CD14-positive monocyte (primary cell): ENCODE measurements around the gene GOLGA2. TPM values are rescaled to one million over a fixed set of nuclear protein-coding genes. Genes with fewer than 3 reads are reported as not detected.

Source experiments
- DNase-seq, 3 donors: peaks; one replicate each; pipeline ENCODE4 v3.0.0-alpha.2; 2011 to 2022
- H2AFZ ChIP-seq: 2 replicates; pipeline ENCODE4 v1.6.0; 2012; ENCODE audit warnings: mild to moderate bottlenecking, low read depth, low read length, inconsistent platforms; ENCODE audit not compliant: insufficient read depth, poor library complexity, severe bottlenecking
- H3K27ac ChIP-seq, 2 donors: 1 replicate in 1 of 2; 2 replicates in 1 of 2; pipeline ENCODE4 v1.5.1; 2012 to 2013; ENCODE audit warnings: low read length in 2 of 2, control low read depth in 1 of 2, inconsistent platforms in 1 of 2, low read depth in 1 of 2, mild to moderate bottlenecking in 1 of 2
- H3K27me3 ChIP-seq, 2 donors: one replicate each; pipeline versions ENCODE4 v1.6.0 to v1.6.1; 2011 to 2013; ENCODE audit warnings: low read length in 2 of 2; ENCODE audit not compliant: control insufficient read depth in 2 of 2, insufficient read depth in 2 of 2
- H3K36me3 ChIP-seq, 2 donors: replicated peaks in 1 of 2; 1 replicate in 1 of 2; 2 replicates in 1 of 2; pipeline versions ENCODE4 v1.5.1 to v1.6.1; 2012 to 2013; ENCODE audit warnings: low read length in 2 of 2, control low read depth in 1 of 2, inconsistent platforms in 1 of 2, mild to moderate bottlenecking in 1 of 2; ENCODE audit not compliant: insufficient read depth in 2 of 2, control insufficient read depth in 1 of 2
- H3K4me1 ChIP-seq, 2 donors: 1 replicate in 1 of 2; 2 replicates in 1 of 2; pipeline versions ENCODE4 v1.5.1 to v1.6.1; 2012 to 2013; ENCODE audit warnings: low read length in 2 of 2, control low read depth in 1 of 2, inconsistent platforms in 1 of 2, mild to moderate bottlenecking in 1 of 2, moderate library complexity in 1 of 2; ENCODE audit not compliant: insufficient read depth in 2 of 2, control insufficient read depth in 1 of 2
- H3K4me2 ChIP-seq: replicated peaks from 2 replicates; pipeline ENCODE3; 2012; ENCODE audit warnings: low read length, moderate library complexity, mild to moderate bottlenecking; ENCODE audit not compliant: poor library complexity, severe bottlenecking; ENCODE audit errors: extremely low read depth
- H3K4me3 ChIP-seq, 3 experiments: fragments of 200-600 bp in 1 of 3; sonication (generic) in 1 of 3; replicated peaks in 1 of 3; 1 replicate in 2 of 3; 2 replicates in 1 of 3; pipeline ENCODE4 v1.5.1; 2011 to 2013; ENCODE audit warnings: low read length in 3 of 3, mild to moderate bottlenecking in 3 of 3, control low read depth in 2 of 3, low read depth in 2 of 3, inconsistent platforms in 1 of 3, moderate library complexity in 1 of 3
- H3K79me2 ChIP-seq: 2 replicates; pipeline ENCODE4 v1.6.0; 2012; ENCODE audit warnings: mild to moderate bottlenecking, control low read depth, inconsistent platforms, low read length, moderate library complexity; ENCODE audit not compliant: insufficient read depth
- H3K9ac ChIP-seq: 2 replicates; pipeline ENCODE4 v1.6.0; 2017; ENCODE audit warnings: low read length, mild to moderate bottlenecking; ENCODE audit not compliant: insufficient read depth, poor library complexity, severe bottlenecking
- H3K9me3 ChIP-seq, 2 donors: replicated peaks in 1 of 2; 1 replicate in 1 of 2; 2 replicates in 1 of 2; pipeline versions ENCODE4 v1.5.1 to v1.6.1; 2012 to 2013; ENCODE audit warnings: low read length in 2 of 2, control low read depth in 1 of 2; ENCODE audit not compliant: control insufficient read depth in 1 of 2, insufficient read depth in 1 of 2
- H4K20me1 ChIP-seq: 2 replicates; pipeline ENCODE4 v1.6.0; 2012; ENCODE audit warnings: mild to moderate bottlenecking, low read length, control low read depth, moderate library complexity; ENCODE audit not compliant: insufficient read depth
- H3K27ac Mint-ChIP-seq, 7 donors: one replicate each; pipeline ENCODE4 v1.8.0; 2020; ENCODE audit warnings: mild to moderate bottlenecking in 7 of 7, mixed read lengths in 7 of 7, moderate library complexity in 6 of 7, inconsistent platforms in 2 of 7
- H3K27me3 Mint-ChIP-seq, 3 donors: one replicate each; pipeline ENCODE4 v1.8.0; 2021 to 2022; ENCODE audit warnings: low read depth in 3 of 3, mild to moderate bottlenecking in 3 of 3, mixed read lengths in 3 of 3, moderate library complexity in 3 of 3, inconsistent platforms in 1 of 3
- H3K36me3 Mint-ChIP-seq, 2 donors: one replicate each; pipeline ENCODE4 v1.8.0; 2020; ENCODE audit warnings: mixed read lengths in 2 of 2, inconsistent platforms in 1 of 2, mild to moderate bottlenecking in 1 of 2
- H3K4me1 Mint-ChIP-seq: one replicate; pipeline ENCODE4 v1.8.0; 2020; ENCODE audit warnings: mild to moderate bottlenecking, mixed read lengths
- H3K4me3 Mint-ChIP-seq, 2 donors: one replicate each; pipeline ENCODE4 v1.8.0; 2020; ENCODE audit warnings: mild to moderate bottlenecking in 2 of 2, mixed read lengths in 2 of 2, moderate library complexity in 1 of 2
- H3K9me3 Mint-ChIP-seq, 7 donors: one replicate each; pipeline ENCODE4 v1.8.0; 2020 to 2022; ENCODE audit warnings: mixed read lengths in 7 of 7, mild to moderate bottlenecking in 6 of 7, moderate library complexity in 6 of 7, inconsistent platforms in 2 of 7
- WGBS: methylation state at CpG from one replicate; pipeline ENCODE4 v1.1.5; 2013; ENCODE audit warnings: missing lambda C conversion rate; ENCODE audit not compliant: insufficient coverage; 5-methylcytosine and 5-hydroxymethylcytosine counted together
- intact Hi-C, 2 donors: fragments of 100-400 bp; cut with micrococcal nuclease; formaldehyde crosslinking; loops; one replicate each; pipeline versions ENCODE4 v1.15.0 to v1.15.1; 2023
- polyA plus RNA-seq, 3 donors: library from polyadenylated mRNA; depleted of rRNA in 1 of 3; unstranded in 2 of 3; stranded (reverse) in 1 of 3; fragments of 300-500 nt in 2 of 3; fragments of >200 nt in 1 of 3; fragmentation: Illumina TruSeq in 2 of 3; gene quantifications; 1 replicate in 2 of 3; 2 replicates in 1 of 3; pipeline ENCODE4 v1.2.3, GENCODE V29; 2012 to 2021
- TF ChIP-seq, protein P1 (sequence below): fragments of 200-600 bp; IDR thresholded peaks from one replicate; pipeline ENCODE4 v1.8.0; 2022; ENCODE audit warnings: antibody characterized with exemption, mild to moderate bottlenecking

Gene GOLGA2
- polyA plus RNA-seq, 3 donors: 2.9 to 34.2 (median 4.6) TPM

DNA sequence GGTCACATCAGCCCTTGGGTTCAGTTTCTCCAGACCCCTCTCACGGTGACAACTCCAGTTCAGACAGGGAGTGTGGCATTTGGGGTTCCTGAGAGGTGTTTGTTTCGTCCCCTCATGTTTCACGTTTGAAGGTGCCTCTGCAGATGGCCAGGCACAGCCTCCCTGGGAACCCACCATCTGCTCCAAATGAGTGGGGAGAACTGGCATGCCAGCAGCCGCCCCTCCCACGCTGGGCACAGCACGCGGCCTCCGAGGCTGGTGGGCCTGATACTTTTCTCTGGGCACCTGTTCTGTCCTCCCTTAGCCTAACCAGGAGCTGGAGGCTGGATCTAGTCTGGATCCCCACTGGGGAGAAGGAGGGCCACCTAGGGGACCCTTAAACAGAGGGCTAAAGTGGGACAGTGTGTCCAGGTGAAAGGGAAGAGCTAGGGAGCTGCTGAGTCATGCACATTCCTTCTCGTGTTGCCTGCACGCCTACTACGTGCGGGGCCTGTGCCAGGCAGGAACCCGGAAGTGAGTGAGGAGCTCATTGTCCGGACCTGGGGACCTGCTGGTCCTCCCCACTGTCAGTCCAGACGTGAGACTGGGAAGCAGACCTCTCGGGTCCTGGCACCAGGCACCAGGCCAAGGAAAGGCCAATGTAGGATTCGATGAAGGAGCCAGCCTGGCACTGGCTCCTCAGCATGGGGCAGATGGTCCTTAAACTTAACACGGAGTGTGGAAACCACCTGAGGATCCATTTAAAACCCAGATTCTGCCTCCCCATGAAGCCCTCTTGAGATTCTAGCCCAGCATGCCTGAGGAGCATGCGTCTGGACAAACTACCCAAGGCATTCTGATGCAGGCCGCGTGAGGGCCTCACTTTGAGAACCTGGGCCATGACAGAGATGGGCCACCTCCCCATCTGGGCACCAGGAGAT, 61.0 kb downstream of the GOLGA2 start:
- no peak overlapping the region for H3K9ac ChIP-seq
- TF ChIP-seq, protein P1, sequence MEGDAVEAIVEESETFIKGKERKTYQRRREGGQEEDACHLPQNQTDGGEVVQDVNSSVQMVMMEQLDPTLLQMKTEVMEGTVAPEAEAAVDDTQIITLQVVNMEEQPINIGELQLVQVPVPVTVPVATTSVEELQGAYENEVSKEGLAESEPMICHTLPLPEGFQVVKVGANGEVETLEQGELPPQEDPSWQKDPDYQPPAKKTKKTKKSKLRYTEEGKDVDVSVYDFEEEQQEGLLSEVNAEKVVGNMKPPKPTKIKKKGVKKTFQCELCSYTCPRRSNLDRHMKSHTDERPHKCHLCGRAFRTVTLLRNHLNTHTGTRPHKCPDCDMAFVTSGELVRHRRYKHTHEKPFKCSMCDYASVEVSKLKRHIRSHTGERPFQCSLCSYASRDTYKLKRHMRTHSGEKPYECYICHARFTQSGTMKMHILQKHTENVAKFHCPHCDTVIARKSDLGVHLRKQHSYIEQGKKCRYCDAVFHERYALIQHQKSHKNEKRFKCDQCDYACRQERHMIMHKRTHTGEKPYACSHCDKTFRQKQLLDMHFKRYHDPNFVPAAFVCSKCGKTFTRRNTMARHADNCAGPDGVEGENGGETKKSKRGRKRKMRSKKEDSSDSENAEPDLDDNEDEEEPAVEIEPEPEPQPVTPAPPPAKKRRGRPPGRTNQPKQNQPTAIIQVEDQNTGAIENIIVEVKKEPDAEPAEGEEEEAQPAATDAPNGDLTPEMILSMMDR: no peak
- H2AFZ ChIP-seq: no peak overlapping the region

DNA sequence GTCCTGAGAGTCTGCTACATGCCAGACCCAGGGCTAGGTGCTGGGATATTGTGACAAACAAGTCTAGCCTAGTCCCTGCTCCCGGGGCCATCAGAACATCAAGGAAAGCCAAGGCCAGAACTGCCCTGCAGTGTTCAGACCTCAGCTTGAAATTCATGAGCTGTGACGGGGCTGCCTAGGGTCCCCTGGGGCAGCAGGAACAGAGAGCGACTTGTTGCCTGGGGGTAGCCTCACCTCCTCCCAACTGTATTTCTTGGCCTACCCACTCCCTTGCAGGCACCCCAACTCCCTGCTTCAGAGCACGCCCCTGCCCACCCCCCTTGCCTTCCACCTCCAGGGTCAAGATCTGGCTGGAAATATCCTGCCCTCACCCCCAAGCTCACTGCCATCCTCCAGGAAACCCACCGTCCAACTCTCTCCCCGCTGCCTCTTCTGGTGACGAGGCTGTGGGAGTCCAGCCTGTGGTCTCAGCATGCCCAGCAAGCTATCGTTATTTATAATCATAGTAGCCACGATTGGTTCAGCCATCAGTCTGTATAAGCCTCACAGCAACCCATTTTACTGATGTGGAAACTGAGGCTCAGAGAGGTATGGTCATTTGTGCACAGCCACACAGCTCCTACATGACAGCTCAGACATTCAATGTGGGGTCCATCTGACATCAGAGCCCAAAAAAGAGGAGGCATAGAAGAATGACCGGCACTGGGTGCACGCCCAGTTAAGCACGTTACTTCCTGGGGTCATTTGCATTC, 61.9 kb downstream of the GOLGA2 start:
- H3K27me3 ChIP-seq: no peaks in the 10 kb centered on the region
- H3K9ac ChIP-seq: no peak overlapping the region
- WGBS: 95% methylated on average over 11 of the region's 12 CpGs
- H2AFZ ChIP-seq: no peak overlapping the region
- H3K27ac Mint-ChIP-seq: peak overlapping the region in 1 of 7 donors; percentile 20
- no peak for DNase-seq
- H3K4me2 ChIP-seq: no peak overlapping the region
- H3K27me3 Mint-ChIP-seq: peaks cover 0 to 11% (median 5%) of the 10 kb centered on the region in 3 donors
- intact Hi-C loops: no loop called here
- H3K36me3 Mint-ChIP-seq: no peaks in the 10 kb centered on the region
- peaks cover 22% of the 10 kb centered on the region for H3K4me1 Mint-ChIP-seq
- H3K9me3 Mint-ChIP-seq: no peaks in the 10 kb centered on the region
- H3K36me3 ChIP-seq: no peaks in the 10 kb centered on the region
- no peak overlapping the region for H3K27ac ChIP-seq
- TF ChIP-seq, protein P1: no peak
- H3K9me3 ChIP-seq: no peaks in the 10 kb centered on the region
- H3K4me3 ChIP-seq: no peak overlapping the region
- no peaks in the 10 kb centered on the region for H3K79me2 ChIP-seq
- H3K4me1 ChIP-seq: peaks cover 15 to 21% of the 10 kb centered on the region in 2 donors
- H3K4me3 Mint-ChIP-seq: no peak overlapping the region
- H4K20me1 ChIP-seq: no peaks in the 10 kb centered on the region

More for the DNA sequence above, 61.0 kb downstream of the GOLGA2 start:
- no peaks in the 10 kb centered on the region for H3K9me3 Mint-ChIP-seq
- intact Hi-C loops: no loop called here
- Histone ChIP-seq H3K4me2 (no peak overlapping the region), H3K27me3 (no peaks in the 10 kb centered on the region), H3K79me2 (no peaks in the 10 kb centered on the region), H3K4me1 (peaks cover 18 to 24% of the 10 kb centered on the region in 2 donors), H3K9me3 (no peaks in the 10 kb centered on the region), H3K27ac (no peak overlapping the region), H3K36me3 (no peaks in the 10 kb centered on the region), H4K20me1 (no peaks in the 10 kb centered on the region), H3K4me3 (no peak overlapping the region)
- no peak for DNase-seq
- H3K36me3 Mint-ChIP-seq: no peaks in the 10 kb centered on the region
- WGBS: 87% methylated on average over 16 of the region's 21 CpGs
- H3K27ac Mint-ChIP-seq: peak overlapping the region in 1 of 7 donors; percentile 18
- no peak overlapping the region for H3K4me3 Mint-ChIP-seq
- H3K27me3 Mint-ChIP-seq: peaks cover 0 to 11% (median 5%) of the 10 kb centered on the region in 3 donors
- H3K4me1 Mint-ChIP-seq: peaks cover 25% of the 10 kb centered on the region
